Body of pancreas (tissue), 4 donors: Measurements from ENCODE around the gene LRRTM3.

Experiments
- CTCF ChIP-seq, 7 experiments: fragments of 450-650 bp in 4 of 7; fragments of 200-600 bp in 3 of 7; sonication (generic) in 3 of 7; IDR thresholded peaks; one replicate each; pipeline ENCODE4 v1.5.1; 2016 to 2019; ENCODE audit warnings: antibody characterized with exemption in 7 of 7
- POLR2A ChIP-seq, 3 donors: fragments of 450-650 bp; IDR thresholded peaks; one replicate each; pipeline ENCODE4 v1.6.1; 2016; ENCODE audit warnings: antibody characterized with exemption in 3 of 3, mild to moderate bottlenecking in 2 of 3

GRCh38 chr10:66877361-66877760 is 48.5 kb upstream of the LRRTM3 start:
- TF ChIP-seq POLR2A (IDR thresholded peaks at IDR 0.05), result no peak
- TF ChIP-seq CTCF (IDR thresholded peaks at IDR 0.05), result no peak
